Stimulated activated CD4-positive, alpha-beta T cell treated with anti-CD3 and anti-CD28 coated beads, Interleukin-4, amount 100 ng/mL, for 48 hours (primary cell): ENCODE measurements around the gene CCDC90B.

ENCODE experiments used
- DNase-seq, 2 donors: peaks; one replicate each; pipeline ENCODE4 v3.0.0-alpha.2; 2020; ENCODE audit warnings: low read depth in 2 of 2

Gene CCDC90B

DNA sequence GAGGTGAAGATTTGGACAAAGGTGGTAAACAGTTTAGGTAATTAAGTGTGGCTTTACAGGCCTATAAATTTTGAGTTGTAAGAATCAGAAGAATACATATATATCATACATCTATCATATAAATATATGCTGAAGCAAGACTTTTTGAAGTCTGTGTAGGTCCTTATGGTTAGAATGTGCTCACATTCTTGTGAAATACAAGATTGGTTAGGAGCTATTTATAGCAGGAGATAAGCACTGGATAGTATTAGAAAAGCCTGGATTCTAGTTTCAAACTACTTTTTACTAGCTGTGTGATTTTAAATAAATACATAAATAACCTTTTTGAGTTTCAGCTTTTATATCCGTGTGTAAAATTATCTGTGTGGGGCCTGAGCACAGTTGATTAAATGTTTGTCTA lies 50.3 kb downstream of the CCDC90B start:
- no peak for DNase-seq

DNA sequence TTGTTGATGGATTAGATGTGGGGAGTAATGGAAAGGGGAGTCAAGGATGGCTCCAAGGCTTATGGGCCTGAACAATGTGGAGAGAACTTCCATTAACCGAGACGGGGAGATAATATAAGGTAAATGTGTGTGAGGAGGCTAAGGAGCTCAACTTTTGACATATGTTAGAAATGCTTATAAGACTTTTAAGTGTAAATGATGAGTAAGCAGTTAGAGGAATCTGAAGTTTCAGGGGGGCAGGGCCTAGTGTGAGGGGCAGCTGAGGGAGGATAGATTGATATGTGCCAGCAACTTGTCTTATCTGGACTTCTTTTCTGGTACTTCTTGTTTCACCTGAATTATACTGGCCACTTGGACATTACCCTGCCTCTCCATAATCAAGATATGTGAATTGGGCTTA lies 62.7 kb downstream of the CCDC90B start:
- no peak for DNase-seq

GRCh38 chr11:83222499-83222898 lies 63.7 kb downstream of the CCDC90B start:
- no peak for DNase-seq

GRCh38 chr11:83221694-83222093 lies 64.5 kb downstream of the CCDC90B start:
- DNase-seq, result no peak

- no peak for DNase-seq
Measured at GRCh38 chr11:83220260-83220659, 65.9 kb downstream of the CCDC90B start.

DNA sequence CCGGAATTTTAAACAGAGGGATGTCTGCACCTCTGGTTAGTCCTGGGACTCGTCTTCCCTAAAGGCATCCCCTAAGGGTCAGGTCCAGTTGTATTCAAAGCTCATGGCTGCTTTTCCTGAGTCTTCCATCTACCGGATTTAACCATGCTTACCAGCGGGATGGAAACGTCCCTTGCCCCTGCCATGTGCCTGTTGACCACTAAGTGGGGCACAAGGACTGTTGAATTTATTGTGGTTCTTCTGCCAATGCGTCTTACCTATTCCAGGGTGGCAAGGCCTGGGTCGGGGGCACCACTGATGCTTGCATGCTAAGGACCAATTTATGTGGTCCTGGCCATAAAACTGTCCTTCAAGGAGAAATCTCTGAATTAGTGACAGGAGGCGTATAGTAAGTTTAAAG lies 67.1 kb downstream of the CCDC90B start:
- no peak for DNase-seq
